Inflammatory macrophage treated with lipopolysaccharide for 1 hour (primary cell): ENCODE results near the gene CACNA2D4.
"Not testable (repeated sequence)": the region's sequence is repeated elsewhere in the genome, so short reads cannot be mapped to it uniquely, and the experiment has no call there.

Experiments
- DNase-seq, 2 donors: peaks; one replicate each; pipeline ENCODE4 v3.0.0-alpha.2; 2020 to 2022

CACNA2D4 gene

DNA sequence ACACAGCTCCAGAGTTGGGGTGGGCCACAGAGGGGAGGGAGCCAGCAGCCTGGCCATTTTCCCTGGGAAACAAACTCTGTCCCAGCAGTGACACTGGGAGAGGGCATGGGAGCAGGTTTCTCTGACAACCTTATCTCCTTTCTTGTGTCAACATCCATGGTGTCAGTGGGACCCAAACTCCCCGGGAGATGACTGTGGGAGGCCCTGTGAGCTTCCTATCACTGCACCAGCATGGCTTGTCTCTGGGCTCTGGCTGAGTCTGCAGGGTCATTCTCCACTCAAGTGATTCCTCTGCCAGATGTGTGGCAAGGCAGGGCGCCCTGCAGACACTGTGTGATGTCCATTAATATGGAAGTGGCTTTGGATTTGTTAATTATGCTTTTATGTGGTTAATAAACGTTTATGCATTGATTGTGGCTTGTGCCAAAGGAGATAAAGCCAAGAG lies 88.0 kb downstream of the CACNA2D4 start:
- DNase-seq, result no peak

DNA sequence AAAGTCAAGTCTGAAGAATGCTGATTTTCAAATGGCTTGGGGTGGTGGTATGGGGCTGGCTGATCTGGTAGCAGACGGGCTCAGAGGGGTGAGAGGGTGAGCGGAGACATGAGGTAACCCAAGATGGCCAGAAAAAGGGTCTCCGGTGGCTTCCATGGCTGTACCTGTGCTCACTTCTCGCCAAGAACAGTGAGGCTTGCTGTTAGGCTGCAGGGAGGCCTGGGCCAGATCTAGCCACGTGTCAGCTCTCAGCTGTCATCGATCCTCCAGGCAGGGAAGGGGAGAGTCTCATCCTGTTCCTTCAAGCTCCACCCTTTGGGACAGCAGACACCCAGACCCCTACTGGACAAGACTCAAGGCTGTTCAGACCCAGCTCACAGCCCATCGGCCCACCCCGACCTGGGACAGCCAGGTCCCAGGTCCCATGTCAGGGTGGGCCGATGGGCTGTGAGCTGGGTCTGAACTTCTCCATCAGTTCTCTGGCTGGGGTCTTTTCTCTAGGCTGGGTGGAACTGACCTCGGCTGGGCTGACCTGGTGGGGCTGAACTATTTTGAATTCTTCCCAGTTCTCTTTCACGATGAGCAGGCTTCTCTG lies 89.0 kb downstream of the CACNA2D4 start:
- DNase-seq, result no peak

DNA sequence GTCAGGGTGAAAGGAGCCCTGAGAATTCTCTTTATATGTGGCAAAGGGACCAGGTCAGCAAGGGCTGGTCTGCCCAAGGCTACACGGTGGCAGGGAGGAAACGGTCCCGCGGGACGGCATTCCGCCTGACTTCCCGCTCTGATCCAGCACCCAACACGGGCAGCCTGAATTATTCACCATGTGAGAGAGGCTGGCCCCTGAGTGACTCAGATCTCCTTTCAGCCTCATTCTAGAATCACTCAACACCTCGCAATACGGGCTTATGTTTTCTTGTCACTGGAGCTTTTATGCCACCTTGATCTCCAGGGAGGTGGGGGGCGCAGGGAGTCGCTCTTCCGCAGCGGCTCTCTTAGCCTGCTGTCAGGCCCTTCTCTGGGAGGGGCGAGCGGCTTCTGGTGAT lies 89.6 kb downstream of the CACNA2D4 start:
- DNase-seq, result no peak

DNA sequence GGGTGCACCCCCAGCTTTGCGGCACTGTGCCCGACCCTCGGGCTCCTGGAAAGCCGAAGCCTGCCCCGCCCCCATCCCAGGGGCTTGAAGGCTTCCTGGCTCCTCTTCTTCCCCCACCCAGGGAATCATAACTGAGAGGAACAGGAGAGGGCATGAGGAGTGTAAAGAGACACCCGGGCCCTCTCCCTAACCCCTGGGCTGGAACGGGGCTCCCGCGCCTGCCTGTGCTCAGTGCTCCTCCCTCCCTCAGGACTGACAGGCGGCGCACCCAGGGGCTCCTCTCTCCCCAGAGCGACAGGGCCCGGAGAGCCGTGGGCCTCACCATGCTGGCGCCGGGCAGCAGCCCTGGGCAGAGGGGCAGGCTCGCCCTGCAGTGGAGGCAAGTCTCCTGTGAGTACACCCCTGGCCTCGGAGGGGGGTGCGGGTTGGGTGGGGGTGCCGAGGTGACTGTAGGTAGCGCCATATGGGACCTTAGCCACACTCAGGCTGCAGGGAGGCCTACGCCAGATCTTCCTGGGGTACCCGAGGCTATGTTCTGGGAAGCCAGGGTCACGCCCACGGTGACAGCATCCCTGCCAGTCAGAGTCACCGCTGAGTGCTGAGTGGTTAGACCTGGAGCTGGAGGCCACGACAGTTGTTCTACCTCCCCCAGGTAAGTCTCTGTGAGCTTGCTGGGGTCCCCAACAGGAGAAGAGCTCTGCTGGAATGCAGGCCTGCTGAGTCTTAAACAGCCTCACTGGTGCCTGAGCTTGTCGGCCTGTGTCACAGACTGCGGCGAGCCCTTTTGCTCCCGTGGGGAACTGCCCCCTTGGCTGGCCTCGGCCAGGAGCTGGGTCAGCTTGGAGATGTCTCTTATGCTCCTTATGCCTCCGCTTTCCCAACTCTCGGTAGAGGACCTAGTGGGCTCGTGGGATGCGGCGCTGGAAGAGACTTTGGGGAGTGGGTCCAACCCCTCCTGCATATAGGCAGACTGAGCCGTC lies 90.3 kb downstream of the CACNA2D4 start:
- DNase-seq, result no peak

DNA sequence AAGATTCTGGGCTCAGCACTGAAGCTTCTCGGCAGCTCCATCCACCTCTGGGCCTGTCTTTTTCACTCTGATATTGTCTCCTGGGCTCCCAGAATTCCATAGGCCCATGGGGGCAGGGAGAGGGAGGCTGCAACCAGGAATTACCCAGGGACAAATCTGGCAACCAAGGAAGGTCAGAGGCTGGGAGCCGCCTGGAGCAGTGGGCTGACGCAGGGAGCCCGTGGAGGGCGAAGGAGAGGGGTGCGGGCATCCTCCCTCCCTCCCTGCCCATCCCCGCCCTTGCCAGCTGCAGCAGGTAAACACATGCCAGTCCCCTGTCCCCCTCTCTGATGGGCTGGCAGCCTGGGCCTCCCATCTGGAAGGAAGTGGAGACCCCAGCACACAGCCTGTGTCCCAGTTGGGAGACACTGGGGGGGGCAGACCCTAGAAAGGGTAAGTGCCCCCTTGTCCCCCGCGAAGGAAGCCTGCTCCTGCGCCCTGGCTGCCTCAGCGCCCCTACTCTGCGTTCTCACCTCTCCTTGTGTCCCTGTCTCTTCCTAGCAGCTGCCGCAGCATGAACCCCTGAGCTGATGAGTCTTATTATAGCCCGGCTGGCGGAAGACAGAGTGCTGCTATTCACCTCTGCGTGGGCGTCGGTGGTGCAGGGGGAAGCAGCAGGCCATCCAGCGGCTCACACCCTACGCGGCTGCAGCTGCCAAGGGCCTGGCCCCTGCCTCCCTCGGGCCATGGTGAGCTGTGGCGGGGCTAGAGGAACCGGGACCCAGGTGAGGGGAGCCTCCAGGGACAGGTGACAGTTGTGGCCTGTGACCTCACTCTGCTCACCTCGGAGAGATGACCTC lies 91.4 kb downstream of the CACNA2D4 start:
- no peak for DNase-seq

DNA sequence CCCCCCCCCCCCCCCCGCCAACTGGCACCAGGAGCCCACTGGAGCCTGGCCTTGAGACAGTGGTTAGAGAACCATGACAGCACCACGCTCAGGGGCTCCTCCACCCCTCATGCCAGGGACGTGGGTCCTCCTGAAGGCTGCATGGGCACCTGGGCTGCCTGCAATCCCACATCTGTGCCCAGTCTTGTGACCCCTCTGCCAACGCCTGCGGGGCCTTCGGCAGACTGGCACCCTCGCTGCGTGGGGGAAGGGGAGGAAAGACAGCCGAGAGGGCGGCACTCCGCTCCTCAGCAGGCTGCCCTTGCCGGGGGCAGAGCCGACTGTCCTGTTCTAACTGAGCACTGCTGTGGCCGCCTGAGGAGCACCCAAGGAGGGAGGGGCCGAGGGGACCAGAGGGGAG lies 92.1 kb downstream of the CACNA2D4 start:
- no peak for DNase-seq

DNA sequence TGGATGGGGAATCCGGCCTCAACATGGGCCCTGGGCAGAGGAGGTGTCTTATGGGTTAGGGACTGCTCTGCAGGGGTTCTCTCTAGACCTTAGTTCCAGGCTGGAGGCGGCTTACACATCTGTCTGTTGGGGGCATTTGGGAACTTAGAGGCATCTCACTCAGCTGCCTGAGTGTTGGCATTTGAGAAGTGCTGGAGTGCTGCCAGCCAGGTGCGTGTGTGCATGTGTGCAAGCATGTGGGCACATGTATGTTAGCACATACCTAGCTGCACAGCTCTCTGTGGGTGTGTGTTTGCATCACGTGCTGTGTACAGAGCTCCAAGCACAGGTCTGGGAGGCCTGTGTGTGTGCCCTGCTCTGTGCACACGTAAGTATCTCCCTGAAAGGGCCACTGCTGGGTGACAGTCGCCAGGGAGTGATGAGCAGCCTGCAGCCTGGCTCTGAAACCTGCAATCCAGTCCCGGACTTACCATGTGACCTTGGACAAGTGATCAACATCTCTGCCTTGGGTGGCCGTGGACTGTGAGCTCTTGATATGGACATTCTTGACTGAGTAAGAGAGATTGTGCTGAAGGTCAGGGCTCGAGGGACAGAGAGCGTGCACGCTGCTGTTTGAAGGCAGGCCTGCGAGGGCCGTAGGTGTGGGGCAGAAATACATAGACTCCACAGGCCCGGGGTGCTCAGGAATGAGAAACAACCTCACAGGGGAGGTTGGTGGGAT lies 92.9 kb downstream of the CACNA2D4 start:
- DNase-seq, result no peak

DNA sequence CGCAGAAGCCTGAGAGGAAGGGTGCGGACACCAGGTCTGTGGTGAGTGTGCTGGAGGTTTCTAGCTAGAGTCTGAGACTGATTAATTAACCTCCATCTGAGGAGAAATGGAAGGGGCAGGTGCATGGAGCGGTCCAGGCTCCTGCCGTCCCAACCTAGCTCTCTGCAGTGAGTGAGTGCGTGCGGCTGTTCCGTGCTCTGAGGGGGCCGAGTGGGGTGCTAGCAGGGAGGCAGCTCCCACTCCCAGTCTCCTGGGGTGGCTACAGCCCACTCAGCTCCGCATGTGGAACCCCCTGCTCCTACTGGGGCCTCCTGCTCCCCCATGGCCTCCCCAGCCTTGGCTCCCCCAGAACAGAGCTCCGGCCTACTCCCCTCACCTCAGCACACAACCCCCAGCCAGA lies 95.2 kb downstream of the CACNA2D4 start:
- no peak for DNase-seq

DNA sequence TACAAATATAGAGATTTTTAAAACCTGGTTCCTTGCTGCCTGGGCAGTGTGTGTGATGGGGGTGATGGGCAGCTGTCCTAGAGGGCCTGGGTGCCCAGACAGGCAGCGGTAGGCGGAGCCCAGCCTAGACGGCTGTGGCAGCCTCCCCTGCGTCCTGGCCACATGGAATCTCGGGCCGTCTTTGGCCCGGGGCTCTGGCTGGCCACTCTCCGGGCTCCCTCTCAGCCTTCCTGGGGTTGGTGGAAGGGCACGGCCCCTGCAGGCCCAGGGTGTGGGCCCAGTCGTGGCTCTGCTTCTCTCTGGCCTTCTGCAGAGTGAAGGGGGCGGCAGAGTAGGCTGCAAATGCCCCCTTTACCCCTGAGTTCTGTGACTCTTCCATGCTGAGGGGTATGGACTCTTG lies 95.8 kb downstream of the CACNA2D4 start:
- DNase-seq, result no peak

DNA sequence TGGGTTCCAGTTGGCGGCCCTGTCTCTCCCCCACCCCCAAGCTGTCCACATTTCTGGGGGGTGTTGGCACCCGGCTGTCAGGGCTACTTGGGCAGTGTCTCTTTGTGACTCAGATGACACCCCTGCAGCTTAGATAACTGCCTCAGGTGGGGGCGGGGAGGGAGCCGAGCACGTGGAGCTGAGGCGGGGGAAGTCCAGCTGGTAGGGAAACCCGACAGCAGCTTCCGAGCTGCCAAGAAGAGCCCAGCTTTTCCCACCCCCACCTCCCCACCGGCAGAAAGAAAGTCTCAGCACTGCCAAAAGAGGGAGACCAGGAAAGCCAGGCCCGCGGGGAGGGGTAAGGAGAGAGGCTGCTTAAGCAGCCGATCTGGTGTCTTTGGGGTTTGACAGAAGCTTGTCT lies 96.6 kb downstream of the CACNA2D4 start:
- peak; percentile 30 to 66 for DNase-seq

DNA sequence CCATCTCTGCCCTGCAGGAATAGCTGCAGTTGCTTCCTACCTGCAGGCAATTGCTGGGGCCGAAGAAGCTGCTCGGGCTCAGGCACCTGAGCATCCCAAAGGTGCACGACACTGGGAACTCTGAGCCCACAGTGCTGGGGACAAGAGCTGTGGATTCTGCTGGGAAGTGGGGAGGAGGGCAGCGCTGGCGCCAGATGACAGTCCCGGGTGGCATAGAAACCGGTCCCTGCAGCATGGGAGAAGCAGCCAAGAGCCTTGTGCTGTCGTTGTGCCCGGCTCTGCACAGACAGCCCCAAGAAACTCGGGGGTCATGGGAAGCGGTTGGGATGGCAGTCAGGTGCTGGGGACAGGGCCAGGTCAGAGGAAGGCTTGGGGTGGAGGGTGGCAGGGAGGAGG lies 97.6 kb downstream of the CACNA2D4 start:
- no peak for DNase-seq

DNA sequence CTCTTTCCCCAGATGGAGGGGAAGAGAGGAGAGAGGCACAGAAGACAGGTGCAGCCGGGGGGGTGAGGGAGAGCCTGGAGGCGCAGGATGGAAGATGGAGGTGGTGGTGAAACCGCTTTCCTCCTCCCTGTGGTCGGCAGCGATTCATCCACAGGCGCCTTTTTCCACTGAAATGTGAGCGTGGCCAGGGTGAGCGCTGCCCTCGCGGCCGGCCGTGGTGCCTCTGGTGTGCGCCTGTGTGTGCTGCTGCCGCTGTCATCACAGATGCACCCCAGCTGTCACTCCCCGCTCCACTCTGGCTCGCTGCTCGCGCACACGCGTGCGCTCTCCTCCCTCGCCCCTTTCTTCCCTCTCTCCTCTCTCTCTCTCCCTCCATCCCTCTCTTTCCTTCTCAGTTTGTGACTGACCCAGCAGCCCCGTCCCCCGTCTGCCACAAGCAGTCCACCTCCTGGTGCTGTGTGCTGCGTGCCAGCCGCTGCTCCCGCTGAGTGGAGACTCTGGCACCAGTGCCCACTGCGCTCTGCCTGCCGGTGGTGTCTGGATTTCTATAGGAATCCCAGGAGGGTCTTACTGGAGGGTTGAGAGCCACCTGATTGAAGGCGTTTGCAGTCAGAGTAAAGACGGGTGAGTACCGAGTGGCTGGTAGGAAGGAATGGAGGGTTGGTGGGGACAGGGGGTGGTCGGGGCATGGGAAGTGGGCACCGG lies 98.1 kb downstream of the CACNA2D4 start, which contains the start of gene LRTM2:
Gene LRTM2, plus strand, starts transcription at position 375 of the 705 bp plus-strand sequence. CDS start 7,584 bp downstream, outside the sequence.
- no peak for DNase-seq

DNA sequence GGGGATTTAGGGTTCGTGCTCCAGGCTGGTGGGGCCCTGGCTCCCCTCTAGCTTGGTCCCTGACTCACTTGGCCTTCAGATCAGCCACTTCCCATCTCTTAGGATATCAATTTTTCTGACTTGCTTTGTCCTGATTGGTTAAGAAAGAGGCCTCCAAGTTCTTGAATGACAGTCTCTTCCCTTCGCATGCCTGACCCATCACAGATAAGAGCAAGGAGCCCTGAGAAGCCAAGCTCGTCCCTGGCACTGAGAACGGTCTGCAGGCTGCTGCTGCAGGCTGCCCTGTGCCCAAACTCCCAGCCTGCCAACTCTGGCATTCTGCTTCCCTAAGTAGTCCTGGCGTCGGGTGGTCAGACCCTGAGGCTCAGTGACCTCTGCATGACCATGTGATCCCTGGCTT lies 98.9 kb downstream of the CACNA2D4 start:
- no peak for DNase-seq

DNA sequence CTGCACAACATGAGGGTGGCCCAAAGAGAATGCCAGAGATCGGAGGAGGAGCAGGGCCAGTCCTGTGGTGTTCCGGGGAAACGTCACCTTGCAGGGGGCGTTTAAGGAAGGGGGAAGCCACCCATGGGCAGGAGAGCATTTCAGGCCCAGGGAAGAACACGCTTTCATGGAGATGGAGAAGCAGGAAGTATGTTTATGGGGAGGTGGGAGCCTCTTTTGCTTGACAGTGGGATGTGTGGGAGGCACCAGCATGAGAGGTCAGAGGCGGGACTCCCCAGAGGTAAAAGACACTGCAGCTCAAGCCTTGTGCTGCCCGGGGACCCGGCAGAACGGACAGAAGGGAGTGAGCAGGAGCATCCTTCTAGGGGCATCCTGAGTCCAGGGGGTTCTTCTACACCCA lies 99.4 kb downstream of the CACNA2D4 start:
- peak in 1 of 2 donors; percentile 17 for DNase-seq

DNA sequence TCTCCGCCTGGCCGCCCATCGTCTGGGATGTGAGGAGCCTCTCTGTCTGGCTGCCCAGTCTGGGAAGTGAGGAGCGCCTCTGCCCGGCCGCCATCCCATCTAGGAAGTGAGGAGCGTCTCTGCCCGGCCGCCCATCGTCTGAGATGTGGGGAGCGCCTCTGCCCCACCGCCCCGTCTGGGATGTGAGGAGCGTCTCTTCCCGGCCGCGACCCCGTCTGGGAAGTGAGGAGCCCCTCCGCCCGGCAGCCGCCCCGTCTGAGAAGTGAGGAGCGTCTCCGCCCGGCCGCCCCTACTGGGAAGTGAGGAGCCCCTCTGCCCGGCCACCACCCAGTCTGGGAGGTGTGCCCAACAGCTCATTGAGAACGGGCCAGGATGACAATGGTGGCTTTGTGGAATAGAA lies 100.5 kb downstream of the CACNA2D4 start:
- DNase-seq, result not testable (repeated sequence)

DNA sequence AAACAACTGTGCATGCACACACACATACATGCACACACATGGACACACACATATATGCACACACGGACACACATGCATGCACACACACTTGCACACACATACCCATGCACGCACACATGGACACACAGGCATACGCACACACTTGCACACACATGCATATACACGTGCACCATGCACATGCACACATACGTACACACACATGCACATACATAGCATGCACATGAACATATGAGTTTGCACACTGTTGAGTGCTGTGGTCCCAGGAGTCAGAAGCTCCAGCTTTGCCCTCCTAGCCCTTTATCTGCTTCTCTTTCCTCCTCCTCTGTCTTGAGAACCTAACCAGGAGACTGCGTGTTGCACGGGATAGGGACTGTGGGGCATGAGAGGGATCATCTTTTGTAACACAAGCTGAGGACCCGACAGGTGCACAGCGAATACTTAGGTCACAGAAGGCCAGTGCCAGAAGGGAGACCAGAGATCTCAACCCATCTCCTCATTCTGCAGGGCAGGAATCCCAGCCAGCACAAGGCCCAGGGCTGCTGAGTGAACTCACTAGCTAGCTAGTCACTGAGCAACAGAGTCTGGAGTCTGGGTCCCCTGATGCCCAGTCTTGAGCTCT lies 101.6 kb downstream of the CACNA2D4 start:
- no peak for DNase-seq

DNA sequence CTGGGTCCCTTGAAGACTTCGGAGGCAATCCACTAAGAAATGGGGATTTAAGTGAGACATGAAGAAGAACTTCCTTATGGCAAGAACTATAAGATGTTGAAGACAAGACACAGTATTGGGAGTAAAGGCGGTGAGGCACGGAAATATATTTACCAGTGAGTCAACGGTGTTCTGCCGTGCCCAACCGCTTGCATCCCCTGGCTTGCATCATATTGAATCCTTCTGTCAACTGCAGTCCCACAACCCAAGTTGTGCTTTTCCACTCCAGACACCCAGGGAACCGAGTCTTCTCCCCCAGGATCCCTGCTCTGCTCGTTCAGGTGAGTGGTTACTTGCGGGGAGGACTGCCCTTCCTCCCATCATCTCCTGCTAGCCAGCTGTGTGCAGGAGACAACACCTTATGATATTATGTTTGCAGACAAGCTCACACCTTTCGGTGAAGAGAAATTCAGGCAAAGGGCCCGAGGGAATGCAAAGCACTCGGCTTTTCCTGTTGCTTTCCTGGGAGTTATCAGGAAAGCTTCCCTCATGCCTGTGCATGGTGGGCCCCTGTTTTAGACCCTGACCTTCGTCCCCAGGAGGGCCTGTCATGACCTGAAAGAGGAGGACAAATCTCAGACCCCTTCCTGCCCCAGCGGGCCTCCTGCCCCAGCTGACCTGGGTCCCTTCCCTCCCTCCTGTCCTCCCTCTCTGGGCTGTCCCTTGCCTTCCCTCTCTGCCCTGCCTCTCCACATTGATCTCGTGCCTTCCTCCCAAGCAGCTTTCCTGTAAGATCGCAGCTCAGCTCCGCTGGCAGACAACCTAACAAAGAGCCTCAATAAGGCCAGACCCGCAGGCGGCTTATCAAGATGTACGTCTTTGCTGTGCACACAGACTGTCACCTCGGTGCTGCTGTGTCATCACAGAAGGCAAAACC lies 102.4 kb downstream of the CACNA2D4 start:
- DNase-seq, result peak in 1 of 2 donors; percentile 27

DNA sequence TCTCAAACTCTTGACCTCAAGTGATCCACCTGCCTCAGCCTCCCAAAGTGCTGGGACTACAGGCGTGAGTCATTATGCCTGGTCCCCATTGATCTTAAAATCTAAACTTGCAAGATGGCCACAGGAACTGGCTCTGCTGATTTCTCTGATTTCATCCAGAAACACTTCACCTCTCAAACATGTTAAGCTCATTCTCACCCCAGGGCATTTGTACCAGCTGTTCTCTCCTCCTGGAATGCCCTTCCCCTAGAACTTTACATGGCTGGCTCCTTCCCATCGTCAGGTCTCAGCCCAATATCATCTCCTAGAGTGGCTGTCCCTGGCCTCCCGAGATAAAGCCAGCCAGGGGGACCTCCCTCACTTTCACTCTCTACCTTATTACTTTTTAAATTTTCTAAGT lies 103.3 kb downstream of the CACNA2D4 start:
- no peak for DNase-seq

DNA sequence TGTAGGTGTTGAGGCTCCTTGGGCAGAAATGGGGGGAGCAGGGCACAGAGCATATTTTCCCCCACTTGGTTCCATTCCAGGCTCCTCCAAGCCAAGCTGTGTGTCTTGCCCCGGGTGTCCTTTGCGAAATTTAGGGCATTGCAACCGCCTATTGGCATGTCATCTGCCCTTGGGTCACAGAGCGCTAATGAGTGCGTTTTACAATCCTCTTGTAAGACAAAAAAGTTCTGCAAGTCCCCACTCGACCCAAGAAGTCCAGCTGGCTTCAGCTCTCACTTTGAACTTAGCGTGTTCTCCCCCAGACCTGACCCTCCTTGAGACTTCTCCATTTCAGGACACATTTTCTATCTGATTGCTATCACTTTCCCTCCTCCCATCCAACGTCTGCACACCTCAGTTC lies 104.2 kb downstream of the CACNA2D4 start:
- peak in 1 of 2 donors; percentile 20 for DNase-seq

DNA sequence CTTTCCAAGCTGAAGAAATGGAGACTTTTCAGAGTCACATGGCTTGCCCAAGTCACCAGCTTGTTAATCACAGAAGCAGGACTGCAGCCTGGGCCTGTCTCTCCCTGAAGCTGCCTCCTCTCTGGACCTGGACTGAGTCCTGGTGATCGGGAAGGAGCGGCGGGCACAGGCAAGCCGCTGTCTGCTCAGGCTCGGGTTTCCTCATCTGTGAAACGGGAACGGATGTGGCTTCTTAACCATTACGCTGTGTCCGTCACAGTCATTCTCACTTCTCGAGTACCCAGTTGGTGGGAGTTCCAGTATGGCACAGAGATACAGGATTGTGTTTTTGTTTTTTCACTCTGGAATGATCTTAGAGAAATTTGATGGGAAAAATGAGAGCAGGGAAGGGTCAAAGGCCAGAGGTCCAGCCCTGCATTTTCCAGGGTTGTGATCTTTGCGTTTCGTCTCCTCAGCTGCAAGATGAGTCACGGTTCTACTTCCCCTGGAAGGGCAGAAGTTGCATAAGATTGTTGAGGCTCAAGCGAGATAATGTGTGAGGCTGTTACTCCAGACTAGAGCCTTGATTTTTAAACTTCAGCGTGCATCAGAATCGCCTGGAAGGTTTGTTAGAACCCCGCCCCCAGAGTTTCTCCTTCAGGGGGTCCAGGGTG lies 105.7 kb downstream of the CACNA2D4 start:
- peak; percentile 83 to 90 for DNase-seq
